GM19438 (cell line): ENCODE data around the gene CAMLG.
"Not testable (repeated sequence)": the region's sequence is repeated elsewhere in the genome, so short reads cannot be mapped to it uniquely, and the experiment has no call there.

Source experiments
- ATAC-seq: cut with Tn5 transposase; IDR thresholded peaks from one replicate; pipeline ENCODE4 v1.9.1; 2021; ENCODE audit warnings: low read depth; ENCODE audit not compliant: unreplicated experiment

Gene CAMLG

GRCh38 chr5:134738133-134738962 lies at the start of gene CAMLG:
TSS of gene CAMLG (plus strand) at chr5:134738548. CDS start at chr5:134738621, 73 bp downstream.
- peak; percentile 94 for ATAC-seq

GRCh38 chr5:134690144-134690543 lies 48.2 kb upstream of the CAMLG start:
- ATAC-seq = not testable (repeated sequence)

GRCh38 chr5:134692722-134693121 lies 45.6 kb upstream of the CAMLG start:
- ATAC-seq = no peak

- ATAC-seq = no peak
Measured at GRCh38 chr5:134708301-134708700, 30.0 kb upstream of the CAMLG start.

GRCh38 chr5:134714120-134714519 lies 24.2 kb upstream of the CAMLG start:
- ATAC-seq = no peak

GRCh38 chr5:134714541-134714940 lies 23.8 kb upstream of the CAMLG start:
- ATAC-seq = no peak

GRCh38 chr5:134715466-134715865 lies 22.9 kb upstream of the CAMLG start:
- ATAC-seq = not testable (repeated sequence)

- no peak for ATAC-seq
Measured at GRCh38 chr5:134724872-134725271, 13.5 kb upstream of the CAMLG start.

- no peak for ATAC-seq
Measured at GRCh38 chr5:134732819-134733218, 5.5 kb upstream of the CAMLG start.

GRCh38 chr5:134735243-134735642 lies 3.1 kb upstream of the CAMLG start:
- ATAC-seq = no peak

GRCh38 chr5:134736173-134736812 lies 2.1 kb upstream of the CAMLG start:
- no peak for ATAC-seq

GRCh38 chr5:134738963-134739661 lies 764 bp downstream of the CAMLG start:
- no peak for ATAC-seq

GRCh38 chr5:134741052-134741451 lies 2.7 kb downstream of the CAMLG start:
- ATAC-seq = no peak

- ATAC-seq = no peak
Measured at GRCh38 chr5:134742134-134742533, 3.8 kb downstream of the CAMLG start.

- ATAC-seq = no peak
Measured at GRCh38 chr5:134749415-134749814, 11.1 kb downstream of the CAMLG start.

- no peak for ATAC-seq
Measured at GRCh38 chr5:134758176-134758503, 19.8 kb downstream of the CAMLG start.

GRCh38 chr5:134758504-134759341 lies 20.4 kb downstream of the CAMLG start, which contains the start of gene DDX46:
TSS of gene DDX46 (plus strand) at chr5:134758779. CDS start at chr5:134758939, 160 bp downstream.
- ATAC-seq = peak; percentile 98

- ATAC-seq = not testable (repeated sequence)
Measured at GRCh38 chr5:134767528-134768291, 29.4 kb downstream of the CAMLG start.

GRCh38 chr5:134769206-134769605 lies 30.9 kb downstream of the CAMLG start:
- ATAC-seq = no peak
